DND-41 (cell line): ENCODE results near the gene ACTG1.

Source experiments
- CTCF ChIP-seq: IDR thresholded peaks from 2 replicates; pipeline ENCODE4 v1.5.1; 2012; ENCODE audit warnings: borderline replicate concordance, low read length, moderate library complexity, mild to moderate bottlenecking; ENCODE audit not compliant: poor library complexity, severe bottlenecking; ENCODE audit errors: extremely low read depth
- EZH2 ChIP-seq: IDR thresholded peaks from 3 replicates; pipeline ENCODE4 v1.6.1; 2012; ENCODE audit warnings: borderline replicate concordance, low read depth, mild to moderate bottlenecking, moderate library complexity, low read length, inconsistent platforms; ENCODE audit not compliant: severe bottlenecking

GRCh38 chr17:81542431-81543338 is 30.1 kb upstream of the ACTG1 start:
- no peak for TF ChIP-seq CTCF
- TF ChIP-seq EZH2, result no peak
